SU-DHL-6 (cell line): ENCODE measurements around the gene CLSTN2.

Experiments
- H2AFZ ChIP-seq: fragments of 200-600 bp; sonication (generic); 2 replicates; pipeline ENCODE4 v1.6.1; 2014; ENCODE audit warnings: low read depth, mild to moderate bottlenecking, moderate library complexity, mixed read lengths, antibody characterized with exemption, low read length; ENCODE audit not compliant: severe bottlenecking
- H3F3A ChIP-seq: fragments of 200-600 bp; shearing (Covaris generic); 2 replicates; pipeline ENCODE4 v1.6.0; 2016; ENCODE audit warnings: antibody characterized with exemption, mild to moderate bottlenecking; ENCODE audit not compliant: insufficient read depth
- H3K27ac ChIP-seq: fragments of 200-600 bp; sonication (generic); 2 replicates; pipeline ENCODE4 v1.5.1; 2016; ENCODE audit warnings: low read depth, mild to moderate bottlenecking, low read length, moderate library complexity, mixed read lengths
- H3K27me3 ChIP-seq: fragments of 200-600 bp; sonication (generic), shearing (Covaris generic); 2 replicates; pipeline ENCODE4 v1.6.0; 2014; ENCODE audit warnings: mild to moderate bottlenecking, low read length
- H3K36me3 ChIP-seq: fragments of 200-600 bp; sonication (generic); 2 replicates; pipeline ENCODE4 v1.6.1; 2014; ENCODE audit warnings: mild to moderate bottlenecking, low read length, mixed read lengths
- H3K4me2 ChIP-seq: fragments of 300-600, 200-600 bp; shearing (Covaris generic), sonication (generic); 2 replicates; pipeline ENCODE4 v1.6.0; 2014; ENCODE audit warnings: low read length, low read depth, mild to moderate bottlenecking; ENCODE audit not compliant: poor library complexity, severe bottlenecking
- H3K4me3 ChIP-seq: fragments of 200-600 bp; sonication (generic); 2 replicates; pipeline ENCODE4 v1.5.1; 2014; ENCODE audit warnings: antibody characterized with exemption, low read length, mild to moderate bottlenecking, mixed read lengths; ENCODE audit not compliant: insufficient read depth, poor library complexity, severe bottlenecking
- H3K79me2 ChIP-seq: fragments of 200-600 bp; sonication (generic); 2 replicates; pipeline ENCODE4 v1.6.1; 2014; ENCODE audit warnings: mild to moderate bottlenecking, low read length, moderate library complexity; ENCODE audit not compliant: insufficient read depth
- H3K9ac ChIP-seq: fragments of 200-600 bp; sonication (generic); 2 replicates; pipeline ENCODE4 v1.7.0; 2014; ENCODE audit warnings: mild to moderate bottlenecking, low read length
- H3K9me2 ChIP-seq: fragments of 200-600 bp; sonication (generic); replicated peaks from 2 replicates; pipeline ENCODE4 v1.6.1; 2014; ENCODE audit warnings: low read length; ENCODE audit not compliant: insufficient read depth
- H3K9me3 ChIP-seq: fragments of 200-600 bp; sonication (generic); 2 replicates; pipeline ENCODE4 v1.6.1; 2014; ENCODE audit warnings: low read length, mixed read lengths; ENCODE audit not compliant: insufficient read depth
- H4K20me1 ChIP-seq: fragments of 200-600 bp; sonication (generic); 2 replicates; pipeline ENCODE4 v1.6.1; 2014; ENCODE audit warnings: low read depth, mild to moderate bottlenecking, antibody characterized with exemption, low read length, moderate library complexity, mixed read lengths
- CTCF ChIP-seq: fragments of 200-600 bp; sonication (generic); IDR thresholded peaks from one replicate; pipeline ENCODE4 v1.5.1; 2017; ENCODE audit warnings: antibody characterized with exemption, mild to moderate bottlenecking, low read length, moderate library complexity; ENCODE audit not compliant: insufficient read depth, poor library complexity, severe bottlenecking
- EZH2phosphoT487 ChIP-seq: fragments of 200-600 bp; sonication (generic), shearing (Covaris generic); conservative IDR thresholded peaks from 2 replicates; pipeline ENCODE4 v1.6.1; 2018; ENCODE audit warnings: mild to moderate bottlenecking, antibody characterized with exemption, low read length, moderate library complexity, mixed read lengths

CLSTN2 gene

DNA sequence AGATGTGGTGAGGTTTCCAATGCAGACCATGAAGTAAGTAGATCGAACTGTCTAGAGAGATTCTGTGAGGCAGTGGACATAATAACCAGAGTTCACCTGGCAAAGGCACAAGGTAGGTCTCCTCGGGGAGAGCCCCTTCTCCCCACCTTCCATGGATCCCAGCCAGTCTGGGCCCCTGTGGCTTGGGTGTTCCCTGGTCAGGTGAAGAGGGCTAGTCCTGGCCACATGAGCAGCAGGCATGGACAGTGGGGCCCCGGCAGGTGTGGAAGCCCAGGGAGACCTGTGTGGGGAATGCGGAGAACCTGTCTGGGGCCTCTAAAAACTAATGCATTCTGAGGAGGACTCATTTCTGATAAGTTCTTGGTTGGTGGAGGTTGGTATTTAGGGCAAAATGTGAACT, 501.4 kb downstream of the CLSTN2 start:
- Histone ChIP-seq H3K79me2 (no peaks in the 10 kb centered on the region), H3K27ac (no peak overlapping the region), H2AFZ (no peak overlapping the region), H3K4me3 (no peak overlapping the region), H3K9ac (no peak overlapping the region), H3K4me2 (no peak overlapping the region), H4K20me1 (no peaks in the 10 kb centered on the region), H3F3A (no peaks in the 10 kb centered on the region), H3K36me3 (no peaks in the 10 kb centered on the region), H3K9me2 (no peaks in the 10 kb centered on the region), H3K9me3 (no peaks in the 10 kb centered on the region), H3K27me3 (no peaks in the 10 kb centered on the region)
- no peak for TF ChIP-seq CTCF
- no peak for TF ChIP-seq EZH2phosphoT487

DNA sequence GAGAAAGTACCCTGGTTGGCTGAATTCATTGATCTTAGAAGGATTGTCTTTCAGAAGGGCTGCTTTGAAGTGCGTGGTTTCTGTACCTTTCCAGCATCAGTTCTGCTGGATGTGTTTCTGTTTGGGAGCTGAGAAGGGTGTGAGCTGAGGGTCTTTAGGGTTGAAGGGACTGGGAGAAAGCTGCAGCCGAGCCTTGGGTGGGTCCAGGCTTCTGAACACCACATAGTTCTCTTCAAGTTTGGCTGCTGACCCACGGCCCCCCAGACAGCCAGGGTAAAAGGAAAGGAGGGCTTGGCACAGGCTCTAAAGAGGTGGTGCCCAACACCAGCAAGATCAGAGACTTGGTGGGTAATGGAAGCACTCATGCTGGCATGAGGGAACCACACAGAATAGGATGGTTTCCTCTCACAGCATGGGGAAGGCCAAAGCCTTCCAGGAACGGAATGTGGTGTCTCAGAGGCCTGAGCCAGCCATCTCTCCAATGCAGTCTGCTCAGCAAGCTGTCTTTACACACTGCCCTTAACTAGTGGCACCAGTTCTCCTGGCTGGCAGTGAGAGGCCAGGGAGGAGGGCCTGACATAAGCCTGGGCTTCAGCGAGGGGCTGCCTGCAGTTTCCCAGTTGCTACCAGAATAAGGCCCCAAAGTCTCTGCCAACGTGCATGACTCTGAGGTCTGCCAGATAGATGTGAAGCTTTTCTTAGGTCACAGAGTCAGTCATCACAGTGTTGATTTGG, 503.9 kb downstream of the CLSTN2 start:
- no peak overlapping the region for H3K4me3 ChIP-seq
- no peaks in the 10 kb centered on the region for H3K36me3 ChIP-seq
- H3K9me3 ChIP-seq: no peaks in the 10 kb centered on the region
- H3K27ac ChIP-seq: no peak overlapping the region
- no peak for TF ChIP-seq CTCF
- TF ChIP-seq EZH2phosphoT487: no peak
- H4K20me1 ChIP-seq: no peaks in the 10 kb centered on the region
- no peak overlapping the region for H3K9ac ChIP-seq
- H3K79me2 ChIP-seq: no peaks in the 10 kb centered on the region
- no peaks in the 10 kb centered on the region for H3F3A ChIP-seq
- H3K9me2 ChIP-seq: no peaks in the 10 kb centered on the region
- H3K27me3 ChIP-seq: no peaks in the 10 kb centered on the region
- no peak overlapping the region for H2AFZ ChIP-seq
- no peak overlapping the region for H3K4me2 ChIP-seq

DNA sequence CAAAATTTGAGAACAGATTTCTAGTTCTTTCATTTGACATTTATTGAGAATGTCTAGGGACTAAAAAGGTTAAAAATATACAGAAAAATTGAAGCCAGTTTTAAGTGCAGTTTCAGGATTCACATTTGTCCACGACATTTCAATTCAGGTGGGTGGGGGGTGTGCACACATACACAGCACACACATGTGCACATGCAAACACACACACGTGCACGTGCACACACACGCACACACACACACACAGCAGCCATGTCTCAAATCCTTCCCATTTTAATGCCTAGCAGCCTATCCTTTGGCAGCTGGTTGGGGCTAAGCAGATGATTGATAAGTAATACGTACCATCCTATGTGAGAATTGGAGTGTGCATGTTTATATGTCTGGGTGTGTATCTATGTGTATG, 504.5 kb downstream of the CLSTN2 start:
- no peak overlapping the region for H3K4me3 ChIP-seq
- H3K79me2 ChIP-seq: no peaks in the 10 kb centered on the region
- H3K27me3 ChIP-seq: no peaks in the 10 kb centered on the region
- no peaks in the 10 kb centered on the region for H3K36me3 ChIP-seq
- no peaks in the 10 kb centered on the region for H4K20me1 ChIP-seq
- no peaks in the 10 kb centered on the region for H3K9me2 ChIP-seq
- no peak for TF ChIP-seq CTCF
- no peak for TF ChIP-seq EZH2phosphoT487
- no peak overlapping the region for H3K9ac ChIP-seq
- no peak overlapping the region for H2AFZ ChIP-seq
- H3K9me3 ChIP-seq: no peaks in the 10 kb centered on the region
- no peaks in the 10 kb centered on the region for H3F3A ChIP-seq
- no peak overlapping the region for H3K4me2 ChIP-seq
- H3K27ac ChIP-seq: no peak overlapping the region
